ENCODE data around the gene SLC25A29.

SLC25A29 gene

DNA sequence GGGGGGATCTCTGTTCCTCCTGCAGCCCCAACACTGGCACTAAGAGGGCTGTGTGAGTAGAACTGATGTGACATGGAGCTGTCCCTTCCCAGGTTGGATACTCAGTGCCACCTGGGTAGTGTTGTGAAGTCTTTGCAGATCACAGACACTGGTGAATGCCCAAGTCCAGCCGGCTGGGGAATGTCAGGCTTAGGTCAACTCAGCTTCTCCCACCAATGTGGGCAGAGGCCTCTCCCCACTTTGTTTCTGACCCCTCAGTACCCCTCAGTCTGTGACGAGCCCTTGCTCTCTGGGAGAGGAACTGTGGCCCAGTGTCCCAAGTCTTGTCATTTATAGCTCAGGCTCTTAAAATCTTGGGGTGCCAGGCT is 11.3 kb downstream of the SLC25A29 start:
- H3K36me3 ChIP-seq (ENCODE audit: control insufficient read depth, insufficient read depth, low read length): no peaks in the 10 kb centered on the region; the same call in 1 of the 2 replicates

DNA sequence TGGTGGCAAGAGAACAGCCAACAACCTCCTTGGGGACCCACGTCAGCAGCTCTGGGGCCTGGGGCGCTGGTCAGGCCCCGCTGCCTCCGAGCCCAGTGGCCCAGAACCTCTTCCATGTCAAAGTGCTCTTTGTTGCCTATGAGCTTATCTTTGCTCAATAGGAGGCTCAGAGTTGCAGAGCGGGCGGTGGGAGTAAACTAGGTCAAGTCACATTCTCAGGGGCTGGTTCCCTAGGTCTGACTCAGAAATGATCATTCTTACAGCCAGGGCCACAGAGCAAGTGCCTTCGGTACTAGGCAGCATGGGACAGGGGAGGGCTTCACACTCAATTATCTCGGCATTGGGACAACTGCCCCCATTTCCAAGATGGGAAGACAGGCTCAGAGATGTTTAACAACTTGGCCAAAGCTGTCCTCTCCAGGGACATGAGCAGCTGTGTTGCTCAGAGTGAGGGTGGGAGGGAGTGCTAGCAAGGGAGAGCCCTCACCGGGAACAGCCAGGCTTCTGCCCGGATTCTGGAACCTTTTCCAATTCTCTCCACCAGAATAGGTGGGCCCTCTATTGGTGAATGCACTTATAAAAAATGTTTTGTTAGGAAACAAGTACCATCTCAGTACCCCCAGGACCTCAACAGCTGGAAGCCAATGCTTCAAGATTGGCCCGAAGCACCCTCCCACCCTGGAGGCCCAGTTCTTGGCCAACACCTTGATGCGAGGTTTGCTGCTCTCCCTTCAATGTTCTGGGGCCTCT is 11.9 kb downstream of the SLC25A29 start:
- Histone ChIP-seq H3K36me3 (ENCODE audit: control insufficient read depth, insufficient read depth, low read length) (no peaks in the 10 kb centered on the region; the same call in 1 of the 2 replicates), H3K4me3 (replicated peaks; ENCODE audit: low read depth, low read length) (no peak overlapping the region), H3K27me3 (replicated peaks; ENCODE audit: control insufficient read depth, insufficient read depth, low read length) (no peaks in the 10 kb centered on the region)
- peak; percentile 76 for DNase-seq (ENCODE audit: extremely low read depth, insufficient read length)
- TF ChIP-seq, protein P1, sequence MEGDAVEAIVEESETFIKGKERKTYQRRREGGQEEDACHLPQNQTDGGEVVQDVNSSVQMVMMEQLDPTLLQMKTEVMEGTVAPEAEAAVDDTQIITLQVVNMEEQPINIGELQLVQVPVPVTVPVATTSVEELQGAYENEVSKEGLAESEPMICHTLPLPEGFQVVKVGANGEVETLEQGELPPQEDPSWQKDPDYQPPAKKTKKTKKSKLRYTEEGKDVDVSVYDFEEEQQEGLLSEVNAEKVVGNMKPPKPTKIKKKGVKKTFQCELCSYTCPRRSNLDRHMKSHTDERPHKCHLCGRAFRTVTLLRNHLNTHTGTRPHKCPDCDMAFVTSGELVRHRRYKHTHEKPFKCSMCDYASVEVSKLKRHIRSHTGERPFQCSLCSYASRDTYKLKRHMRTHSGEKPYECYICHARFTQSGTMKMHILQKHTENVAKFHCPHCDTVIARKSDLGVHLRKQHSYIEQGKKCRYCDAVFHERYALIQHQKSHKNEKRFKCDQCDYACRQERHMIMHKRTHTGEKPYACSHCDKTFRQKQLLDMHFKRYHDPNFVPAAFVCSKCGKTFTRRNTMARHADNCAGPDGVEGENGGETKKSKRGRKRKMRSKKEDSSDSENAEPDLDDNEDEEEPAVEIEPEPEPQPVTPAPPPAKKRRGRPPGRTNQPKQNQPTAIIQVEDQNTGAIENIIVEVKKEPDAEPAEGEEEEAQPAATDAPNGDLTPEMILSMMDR (IDR thresholded peaks at IDR 0.05; ENCODE audit: insufficient read depth, low read length, poor library complexity, severe bottlenecking): no peak

More for the DNA sequence above, 11.3 kb downstream of the SLC25A29 start:
- no peak for DNase-seq (ENCODE audit: extremely low read depth, insufficient read length)
- Histone ChIP-seq H3K4me3 (replicated peaks; ENCODE audit: low read depth, low read length) (no peak overlapping the region), H3K27me3 (replicated peaks; ENCODE audit: control insufficient read depth, insufficient read depth, low read length) (no peaks in the 10 kb centered on the region)
- TF ChIP-seq, protein P1 (IDR thresholded peaks at IDR 0.05; ENCODE audit: insufficient read depth, low read length, poor library complexity, severe bottlenecking): no peak

DNA sequence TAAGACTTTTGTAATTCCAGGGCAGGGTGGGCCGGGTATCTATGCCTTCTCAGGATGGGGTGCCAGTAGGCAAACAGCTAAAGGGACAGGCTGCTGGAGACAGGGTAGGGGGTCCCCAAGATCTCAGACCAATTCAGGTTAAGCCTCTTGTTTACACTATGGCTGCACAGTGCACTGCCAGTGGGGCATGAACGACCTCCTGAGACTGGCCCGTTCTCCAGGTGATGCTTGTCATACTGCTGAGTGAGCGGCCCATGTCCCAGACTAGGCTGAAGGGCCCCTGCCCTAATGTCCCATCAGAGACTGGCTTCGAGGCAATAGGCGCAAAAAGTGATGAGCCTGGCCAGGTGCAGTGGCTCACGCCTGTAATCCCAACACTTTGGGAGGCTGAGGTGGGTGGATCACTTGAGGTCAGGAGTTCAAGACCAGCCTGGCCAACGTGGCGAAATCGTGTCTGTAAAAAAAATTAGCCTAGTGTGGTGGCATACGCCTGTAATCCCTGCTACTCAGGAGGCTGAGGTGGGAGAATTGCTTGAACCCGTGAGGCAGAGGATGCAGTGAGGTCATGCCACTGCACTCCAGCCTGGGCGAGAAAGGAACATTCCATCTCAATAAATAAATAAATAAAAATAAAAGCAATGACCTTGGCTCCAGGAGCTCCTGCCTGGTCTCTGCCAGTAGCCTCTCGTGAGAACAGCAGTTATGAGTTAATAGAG is 12.6 kb downstream of the SLC25A29 start:
- Histone ChIP-seq H3K27me3 (replicated peaks; ENCODE audit: control insufficient read depth, insufficient read depth, low read length) (no peaks in the 10 kb centered on the region), H3K36me3 (ENCODE audit: control insufficient read depth, insufficient read depth, low read length) (no peaks in the 10 kb centered on the region; the same call in none of the 2 replicates), H3K4me3 (replicated peaks; ENCODE audit: low read depth, low read length) (no peak overlapping the region)
- no peak for DNase-seq (ENCODE audit: extremely low read depth, insufficient read length)
- TF ChIP-seq, protein P1 (IDR thresholded peaks at IDR 0.05; ENCODE audit: insufficient read depth, low read length, poor library complexity, severe bottlenecking): no peak

GRCh38 chr14:100292776-100293461 is 13.3 kb downstream of the SLC25A29 start:
- no peaks in the 10 kb centered on the region for H3K27me3 ChIP-seq (replicated peaks; ENCODE audit: control insufficient read depth, insufficient read depth, low read length)
- DNase-seq (ENCODE audit: extremely low read depth, insufficient read length): no peak
- H3K4me3 ChIP-seq (replicated peaks; ENCODE audit: low read depth, low read length): no peak overlapping the region
- H3K36me3 ChIP-seq (ENCODE audit: control insufficient read depth, insufficient read depth, low read length): no peaks in the 10 kb centered on the region; the same call in none of the 2 replicates
- TF ChIP-seq, protein P1 (IDR thresholded peaks at IDR 0.05; ENCODE audit: insufficient read depth, low read length, poor library complexity, severe bottlenecking): no peak

DNA sequence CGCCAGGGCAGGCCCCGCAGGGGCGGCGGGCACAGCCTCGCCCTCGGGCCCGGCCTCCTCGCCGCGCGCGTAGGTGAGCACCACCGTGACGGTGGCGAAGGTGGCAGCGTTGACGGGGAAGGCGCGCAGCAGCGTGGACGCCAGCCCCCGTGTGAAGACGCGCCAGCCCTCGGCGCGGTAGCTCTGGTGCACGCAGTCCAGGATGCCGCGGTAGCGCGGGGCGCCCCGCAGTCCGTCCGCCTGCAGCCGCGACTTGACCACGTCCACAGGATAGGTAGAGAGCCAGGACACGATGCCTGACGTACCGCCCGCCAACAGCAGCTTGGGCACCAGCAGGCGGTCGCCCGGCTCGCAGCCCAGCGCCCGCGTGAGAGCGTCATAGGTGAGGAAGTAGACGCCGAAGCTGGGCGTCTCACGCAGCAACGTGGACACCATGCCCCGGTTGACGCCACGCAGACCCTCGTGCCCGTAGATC is 13.9 kb downstream of the SLC25A29 start:
- Histone ChIP-seq H3K27me3 (replicated peaks; ENCODE audit: control insufficient read depth, insufficient read depth, low read length) (no peaks in the 10 kb centered on the region), H3K4me3 (replicated peaks; ENCODE audit: low read depth, low read length) (no peak overlapping the region), H3K36me3 (ENCODE audit: control insufficient read depth, insufficient read depth, low read length) (no peaks in the 10 kb centered on the region; the same call in none of the 2 replicates)
- TF ChIP-seq, protein P1 (IDR thresholded peaks at IDR 0.05; ENCODE audit: insufficient read depth, low read length, poor library complexity, severe bottlenecking): no peak
- DNase-seq (ENCODE audit: extremely low read depth, insufficient read length): no peak

Data from GM06990 (cell line).